ENCODE data around the gene CADM1. TPM values are rescaled to one million over a fixed set of nuclear protein-coding genes. Genes with fewer than 3 reads are reported as not detected.

Gene CADM1
- total and polyA plus RNA-seq, 10 of the 15 experiments (the other 5 are each of a cell fraction or from before 2014, with no cell fraction given), result 0.03 to 0.48 (median 0.15) TPM; not detected in 3

DNA sequence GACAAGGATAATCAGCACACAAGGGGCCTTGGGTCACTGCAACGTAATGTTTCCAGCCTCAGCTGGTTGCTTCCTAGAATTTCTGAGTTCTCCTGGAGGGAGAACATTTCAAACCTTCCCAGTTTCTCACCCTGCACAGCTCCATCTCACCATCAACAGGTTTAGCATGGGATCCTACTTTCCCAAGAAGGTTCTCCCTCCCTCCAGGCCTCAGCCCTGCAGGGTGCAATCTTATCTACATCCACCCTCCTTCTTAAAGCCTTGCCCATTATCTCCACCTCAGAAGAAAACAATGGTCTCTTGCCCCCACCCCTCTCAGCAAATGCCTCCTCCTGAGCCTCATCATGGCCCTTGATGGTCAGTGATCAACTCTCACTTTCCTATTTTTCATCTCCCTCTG is 23.6 kb downstream of the CADM1 start:
- ChIA-PET POLR2A (no interaction called here), SMC1A (ENCODE audit: uncharacterized antibody, unreplicated experiment) (no interaction called here), RAD21 (ENCODE audit: unreplicated experiment) (no interaction called here), CTCF (interaction anchor here (0.6 to 0.7 kb wide), 2 partner anchors 42 to 208 kb away, joined by 3 read pairs; no protein-coding TSS in a partner anchor)
- no peak overlapping the region for H3K4me3 ChIP-seq
- H3K4me1 ChIP-seq (ENCODE audit: control insufficient read depth, insufficient read depth, low read length), result no peaks in the 10 kb centered on the region
- H3K27ac ChIP-seq (ENCODE audit: control insufficient read depth, insufficient read depth), result no peak overlapping the region
- no peaks in the 10 kb centered on the region; the same call in 2 of the 3 replicates for H3K9me3 ChIP-seq (replicated peaks; ENCODE audit: control insufficient read depth, insufficient read depth, low read length)
- FAIRE-seq (no peak), DNase-seq (ENCODE audit: low read depth, low spot score) (no peak), ATAC-seq (no peak)
- TF ChIP-seq, protein P1, sequence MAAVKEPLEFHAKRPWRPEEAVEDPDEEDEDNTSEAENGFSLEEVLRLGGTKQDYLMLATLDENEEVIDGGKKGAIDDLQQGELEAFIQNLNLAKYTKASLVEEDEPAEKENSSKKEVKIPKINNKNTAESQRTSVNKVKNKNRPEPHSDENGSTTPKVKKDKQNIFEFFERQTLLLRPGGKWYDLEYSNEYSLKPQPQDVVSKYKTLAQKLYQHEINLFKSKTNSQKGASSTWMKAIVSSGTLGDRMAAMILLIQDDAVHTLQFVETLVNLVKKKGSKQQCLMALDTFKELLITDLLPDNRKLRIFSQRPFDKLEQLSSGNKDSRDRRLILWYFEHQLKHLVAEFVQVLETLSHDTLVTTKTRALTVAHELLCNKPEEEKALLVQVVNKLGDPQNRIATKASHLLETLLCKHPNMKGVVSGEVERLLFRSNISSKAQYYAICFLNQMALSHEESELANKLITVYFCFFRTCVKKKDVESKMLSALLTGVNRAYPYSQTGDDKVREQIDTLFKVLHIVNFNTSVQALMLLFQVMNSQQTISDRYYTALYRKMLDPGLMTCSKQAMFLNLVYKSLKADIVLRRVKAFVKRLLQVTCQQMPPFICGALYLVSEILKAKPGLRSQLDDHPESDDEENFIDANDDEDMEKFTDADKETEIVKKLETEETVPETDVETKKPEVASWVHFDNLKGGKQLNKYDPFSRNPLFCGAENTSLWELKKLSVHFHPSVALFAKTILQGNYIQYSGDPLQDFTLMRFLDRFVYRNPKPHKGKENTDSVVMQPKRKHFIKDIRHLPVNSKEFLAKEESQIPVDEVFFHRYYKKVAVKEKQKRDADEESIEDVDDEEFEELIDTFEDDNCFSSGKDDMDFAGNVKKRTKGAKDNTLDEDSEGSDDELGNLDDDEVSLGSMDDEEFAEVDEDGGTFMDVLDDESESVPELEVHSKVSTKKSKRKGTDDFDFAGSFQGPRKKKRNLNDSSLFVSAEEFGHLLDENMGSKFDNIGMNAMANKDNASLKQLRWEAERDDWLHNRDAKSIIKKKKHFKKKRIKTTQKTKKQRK (IDR thresholded peaks at IDR 0.05; ENCODE audit: low read depth, low read length), result no peak
- no peak for TF ChIP-seq NRF1 (conservative IDR thresholded peaks at IDR 0.05; ENCODE audit: low read depth, low read length)
- no peak for TF ChIP-seq JUND (IDR thresholded peaks at IDR 0.05; ENCODE audit: low read depth, low read length)
- no peak for TF ChIP-seq CREM (IDR thresholded peaks at IDR 0.05; ENCODE audit: low read depth)
- TF ChIP-seq, protein P2, sequence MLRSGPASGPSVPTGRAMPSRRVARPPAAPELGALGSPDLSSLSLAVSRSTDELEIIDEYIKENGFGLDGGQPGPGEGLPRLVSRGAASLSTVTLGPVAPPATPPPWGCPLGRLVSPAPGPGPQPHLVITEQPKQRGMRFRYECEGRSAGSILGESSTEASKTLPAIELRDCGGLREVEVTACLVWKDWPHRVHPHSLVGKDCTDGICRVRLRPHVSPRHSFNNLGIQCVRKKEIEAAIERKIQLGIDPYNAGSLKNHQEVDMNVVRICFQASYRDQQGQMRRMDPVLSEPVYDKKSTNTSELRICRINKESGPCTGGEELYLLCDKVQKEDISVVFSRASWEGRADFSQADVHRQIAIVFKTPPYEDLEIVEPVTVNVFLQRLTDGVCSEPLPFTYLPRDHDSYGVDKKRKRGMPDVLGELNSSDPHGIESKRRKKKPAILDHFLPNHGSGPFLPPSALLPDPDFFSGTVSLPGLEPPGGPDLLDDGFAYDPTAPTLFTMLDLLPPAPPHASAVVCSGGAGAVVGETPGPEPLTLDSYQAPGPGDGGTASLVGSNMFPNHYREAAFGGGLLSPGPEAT (IDR thresholded peaks at IDR 0.05; ENCODE audit: low read depth), result no peak
- TF ChIP-seq, protein P3, sequence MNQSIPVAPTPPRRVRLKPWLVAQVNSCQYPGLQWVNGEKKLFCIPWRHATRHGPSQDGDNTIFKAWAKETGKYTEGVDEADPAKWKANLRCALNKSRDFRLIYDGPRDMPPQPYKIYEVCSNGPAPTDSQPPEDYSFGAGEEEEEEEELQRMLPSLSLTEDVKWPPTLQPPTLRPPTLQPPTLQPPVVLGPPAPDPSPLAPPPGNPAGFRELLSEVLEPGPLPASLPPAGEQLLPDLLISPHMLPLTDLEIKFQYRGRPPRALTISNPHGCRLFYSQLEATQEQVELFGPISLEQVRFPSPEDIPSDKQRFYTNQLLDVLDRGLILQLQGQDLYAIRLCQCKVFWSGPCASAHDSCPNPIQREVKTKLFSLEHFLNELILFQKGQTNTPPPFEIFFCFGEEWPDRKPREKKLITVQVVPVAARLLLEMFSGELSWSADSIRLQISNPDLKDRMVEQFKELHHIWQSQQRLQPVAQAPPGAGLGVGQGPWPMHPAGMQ (IDR thresholded peaks at IDR 0.05; ENCODE audit: borderline replicate concordance), result no peak
- TF ChIP-seq RUNX3 (IDR thresholded peaks at IDR 0.05; ENCODE audit: low read length), result no peak
- TF ChIP-seq EED (IDR thresholded peaks at IDR 0.05; ENCODE audit: low read depth), result no peak
- no TSS peak for BruUV-seq (replicated peaks)
- no peaks in the 10 kb centered on the region for H3K79me2 ChIP-seq (ENCODE audit: control insufficient read depth, insufficient read depth, low read length)
- no peak overlapping the region for H3K4me2 ChIP-seq (ENCODE audit: control insufficient read depth, insufficient read depth)
- no peaks in the 10 kb centered on the region for H3K36me3 ChIP-seq (ENCODE audit: control insufficient read depth in 2 of 2, insufficient read depth in 2 of 2, low read length in 1 of 2)
- H3K27me3 ChIP-seq (replicated peaks in 1 of 2; ENCODE audit: control insufficient read depth in 2 of 2, insufficient read depth in 2 of 2, low read length in 1 of 2), result peaks cover 0 to 5% of the 10 kb centered on the region in 2 experiments; a peak in 1 of 4 replicates
- H3K9ac ChIP-seq (ENCODE audit: control insufficient read depth, insufficient read depth, low read length), result no peak overlapping the region
- no peak overlapping the region for H2AFZ ChIP-seq (ENCODE audit: control insufficient read depth, low read depth, low read length)
- intact Hi-C loops (cut with micrococcal nuclease; ENCODE audit: unreplicated experiment), result no loop called here
- 0% methylated on average over 1 of the region's 1 CpG for WGBS (ENCODE audit: insufficient coverage, insufficient replicate concordance, low lambda C conversion rate, missing lambda C conversion rate)
- H4K20me1 ChIP-seq (ENCODE audit: control insufficient read depth, insufficient read depth), result no peaks in the 10 kb centered on the region
- in situ Hi-C loops (cut with MboI), result no loop called here
